K562 (cell line): ENCODE data around the gene FOSL1. TPM values are rescaled to one million over a fixed set of nuclear protein-coding genes. Genes with fewer than 3 reads are reported as not detected.

ENCODE experiments used
- ATAC-seq: fragments of 200-7000 bp; cut with Tn5 transposase; 3 replicates; pipeline ENCODE4 v1.9.1; 2020; ENCODE audit warnings: moderate library complexity
- BruUV-seq: library from RNA; stranded (reverse); fragments of 400-500 nt; replicated peaks from 2 replicates; lab custom pipeline; 2021; lab: Mats Ljungman, UMichigan
- CTCF ChIA-PET: fragments of 300-600 bp; formaldehyde crosslinking; extraction: SDS; loops from one replicate; lab custom pipeline; 2021; ENCODE audit warnings: low intra/inter-chr PET ratio; lab: Yijun Ruan, JAX
- POLR2A ChIA-PET: fragments of 300-600, 350-650 bp; sonication (Branson Sonifier 250); formaldehyde crosslinking; extraction: SDS; loops from one replicate; lab custom pipeline; 2021; ENCODE audit warnings: antibody characterized with exemption, inconsistent platforms; lab: Yijun Ruan, JAX
- DNase-seq, 4 experiments: peaks; one replicate each; pipeline versions ENCODE4 v3.0.0 to v3.0.0-alpha.2; 2011 to 2018; ENCODE audit warnings: low spot score in 3 of 4, mixed read lengths in 3 of 4; ENCODE audit errors: extremely low read depth in 1 of 4
- FAIRE-seq: peaks from 2 replicates; lab custom pipeline; 2011; peaks lifted over from hg19 to GRCh38; lab: Jason Lieb, UNC
- H2AFZ ChIP-seq: 2 replicates; pipeline ENCODE4 v1.6.0; 2011; ENCODE audit warnings: low read depth, low read length, control low read depth, inconsistent platforms
- H3K27ac ChIP-seq: fragments of 200-600 bp; 3 replicates; pipeline ENCODE4 v1.8.0; 2011; ENCODE audit warnings: low read depth, mild to moderate bottlenecking, control low read depth, inconsistent platforms, low read length, moderate library complexity, mixed read lengths; ENCODE audit errors: extremely low read depth
- H3K27me3 ChIP-seq, 2 experiments: fragments of 300-600 bp in 1 of 2; 2 replicates in 1 of 2; 3 replicates in 1 of 2; pipeline versions ENCODE4 v1.6.0 to v1.8.0; 2011; ENCODE audit warnings: inconsistent platforms in 2 of 2, low read length in 2 of 2, mild to moderate bottlenecking in 1 of 2, mixed read lengths in 1 of 2, moderate library complexity in 1 of 2; ENCODE audit not compliant: control insufficient read depth in 2 of 2, insufficient read depth in 2 of 2
- H3K36me3 ChIP-seq: fragments of 300-600 bp; 3 replicates; pipeline ENCODE4 v1.8.0; 2011; ENCODE audit warnings: mild to moderate bottlenecking, low read length, inconsistent platforms; ENCODE audit not compliant: control insufficient read depth, insufficient read depth
- H3K4me1 ChIP-seq, 2 experiments: fragments of 200-600 bp in 1 of 2; replicated peaks in 1 of 2; 2 replicates in 1 of 2; 3 replicates in 1 of 2; pipeline versions ENCODE4 v1.5.1 to v1.8.0; 2011; ENCODE audit warnings: inconsistent platforms in 2 of 2, low read length in 2 of 2, mild to moderate bottlenecking in 1 of 2, mixed read lengths in 1 of 2, moderate library complexity in 1 of 2; ENCODE audit not compliant: control insufficient read depth in 2 of 2, insufficient read depth in 2 of 2
- H3K4me2 ChIP-seq: 2 replicates; pipeline ENCODE4 v1.6.1; 2011; ENCODE audit warnings: low read length, control low read depth, inconsistent platforms, mixed read lengths; ENCODE audit not compliant: insufficient read depth
- H3K4me3 ChIP-seq: fragments of 200-600 bp; sonication (generic), shearing (Covaris generic); 2 replicates; pipeline ENCODE4 v1.5.1; 2016; ENCODE audit warnings: control low read depth, inconsistent platforms
- H3K79me2 ChIP-seq: fragments of 200-600 bp; 3 replicates; pipeline ENCODE4 v1.8.0; 2011; ENCODE audit warnings: low read length, inconsistent platforms; ENCODE audit not compliant: control insufficient read depth, insufficient read depth
- H3K9ac ChIP-seq, 2 experiments: 2 replicates each; pipeline versions ENCODE4 v1.6.0 to v1.6.1; 2011; ENCODE audit warnings: low read depth in 2 of 2, low read length in 2 of 2, control low read depth in 1 of 2, inconsistent platforms in 1 of 2, mild to moderate bottlenecking in 1 of 2, mixed read lengths in 1 of 2; ENCODE audit not compliant: insufficient read depth in 1 of 2
- H3K9me1 ChIP-seq: one replicate; pipeline ENCODE4 v1.6.0; 2011; ENCODE audit warnings: inconsistent platforms, mild to moderate bottlenecking, low read length, moderate library complexity; ENCODE audit not compliant: control insufficient read depth, insufficient read depth
- H3K9me3 ChIP-seq: replicated peaks from 2 replicates; pipeline ENCODE4 v1.5.1; 2011; ENCODE audit warnings: low read depth, low read length, inconsistent platforms; ENCODE audit not compliant: control insufficient read depth, insufficient read depth
- H4K20me1 ChIP-seq: replicated peaks from 2 replicates; pipeline ENCODE4 v1.6.1; 2011; ENCODE audit warnings: low read length, inconsistent platforms, mixed read lengths; ENCODE audit not compliant: control insufficient read depth, insufficient read depth
- CCAR2 ChIP-seq: fragments of 200-400 bp; formaldehyde crosslinking; IDR thresholded peaks from 2 replicates; pipeline ENCODE4 v1.6.1; 2017; ENCODE audit warnings: mild to moderate bottlenecking, low read depth, low read length
- DACH1 ChIP-seq: fragments of 450-650 bp; IDR thresholded peaks from 2 replicates; pipeline ENCODE4 v1.6.1; 2018; ENCODE audit not compliant: partially characterized antibody
- KLF6 ChIP-seq: fragments of 250-450 bp; sonication (Bioruptor Pico); IDR thresholded peaks from 2 replicates; pipeline ENCODE4 v1.4.0; 2020; ENCODE audit warnings: mild to moderate bottlenecking, moderate library complexity, borderline replicate concordance
- MYBL2 ChIP-seq, 2 experiments: fragments of 450-650 bp in 1 of 2; sonication (generic) in 1 of 2; formaldehyde crosslinking in 1 of 2; IDR thresholded peaks; 2 replicates each; pipeline versions ENCODE4 v1.6.1 to v1.8.1; 2017 to 2022; ENCODE audit warnings: borderline replicate concordance in 1 of 2, inconsistent platforms in 1 of 2, low read depth in 1 of 2, mild to moderate bottlenecking in 1 of 2, missing genetic modification reagents in 1 of 2, moderate library complexity in 1 of 2
- PCBP1 ChIP-seq: fragments of 200-400 bp; formaldehyde crosslinking; IDR thresholded peaks from 2 replicates; pipeline ENCODE4 v1.6.1; 2018; ENCODE audit warnings: mild to moderate bottlenecking, low read depth, low read length; ENCODE audit not compliant: poor library complexity, severe bottlenecking
- POLR2AphosphoS5 ChIP-seq: IDR thresholded peaks from 2 replicates; pipeline ENCODE4 v1.6.1; 2011; ENCODE audit warnings: mild to moderate bottlenecking, low read depth, low read length, moderate library complexity; ENCODE audit not compliant: control insufficient read depth, insufficient read depth
- RBM22 ChIP-seq: fragments of 200-400 bp; formaldehyde crosslinking; IDR thresholded peaks from 2 replicates; pipeline ENCODE4 v1.6.1; 2018; ENCODE audit warnings: low read length, low read depth; ENCODE audit not compliant: poor library complexity, severe bottlenecking
- RFX5 ChIP-seq: IDR thresholded peaks from 2 replicates; pipeline ENCODE4 v1.6.1; 2011; ENCODE audit warnings: low read depth, mild to moderate bottlenecking, improper control_type of control experiment, low read length
- TAF1 ChIP-seq: IDR thresholded peaks from 2 replicates; pipeline ENCODE4 v1.6.1; 2011; ENCODE audit warnings: mild to moderate bottlenecking, low read length, moderate library complexity; ENCODE audit not compliant: insufficient read depth, control insufficient read depth, severe bottlenecking; ENCODE audit errors: extremely low read depth
- ZKSCAN1 ChIP-seq: fragments of 150-350 bp; IDR thresholded peaks from 2 replicates; pipeline ENCODE4 v1.6.1; 2016; ENCODE audit warnings: low read depth, low read length
- WGBS: fragments of 100-300 bp; shearing (Covaris generic); methylation state at CpG from one replicate; pipeline ENCODE4 v1.1.6; 2016; ENCODE audit warnings: low coverage, mixed read lengths; ENCODE audit not compliant: insufficient coverage; ENCODE audit errors: missing lambda C conversion rate; 5-methylcytosine and 5-hydroxymethylcytosine counted together
- in situ Hi-C: fragments of 300-500 bp; cut with MboI; formaldehyde crosslinking; loops from 4 replicates; pipeline ENCODE4 v1.15.0; 2018; ENCODE audit warnings: inconsistent platforms, mixed read lengths
- intact Hi-C: fragments of 100-400 bp; cut with micrococcal nuclease; formaldehyde crosslinking; loops from 2 replicates; pipeline ENCODE4 v1.14.2; 2022
- polyA plus RNA-seq, 8 experiments: library from polyadenylated mRNA; depleted of rRNA in 4 of 8; stranded (reverse) in 5 of 8; unstranded in 3 of 8; fragments of >200 nt; fragmentation: Nextera tagmentation in 2 of 8; fragmentation: Illumina TruSeq in 1 of 8; extraction: Ambion mirVana in 2 of 8; extraction: Trizol in 1 of 8; gene quantifications; 2 replicates each; pipeline versions ENCODE4 v1.2.1 to v1.2.3, GENCODE V29; 2011 to 2014; ENCODE audit warnings: inconsistent platforms in 1 of 8, missing spikeins in 1 of 8
- total RNA-seq, 7 experiments: library from RNA; depleted of rRNA in 6 of 7; stranded (reverse); fragments of >200 nt in 6 of 7; fragmentation: Illumina TruSeq in 2 of 7; extraction: Trizol in 2 of 7; gene quantifications; 2 replicates each; pipeline versions ENCODE4 v1.2.1 to v1.2.3, GENCODE V29; 2011 to 2021; ENCODE audit warnings: low replicate concordance in 1 of 7

Gene FOSL1
- total and polyA plus RNA-seq, 9 of the 15 experiments (the other 6 are each of a cell fraction or from before 2014, with no cell fraction given), result 3.5 to 39.6 (median 10.0) TPM

DNA sequence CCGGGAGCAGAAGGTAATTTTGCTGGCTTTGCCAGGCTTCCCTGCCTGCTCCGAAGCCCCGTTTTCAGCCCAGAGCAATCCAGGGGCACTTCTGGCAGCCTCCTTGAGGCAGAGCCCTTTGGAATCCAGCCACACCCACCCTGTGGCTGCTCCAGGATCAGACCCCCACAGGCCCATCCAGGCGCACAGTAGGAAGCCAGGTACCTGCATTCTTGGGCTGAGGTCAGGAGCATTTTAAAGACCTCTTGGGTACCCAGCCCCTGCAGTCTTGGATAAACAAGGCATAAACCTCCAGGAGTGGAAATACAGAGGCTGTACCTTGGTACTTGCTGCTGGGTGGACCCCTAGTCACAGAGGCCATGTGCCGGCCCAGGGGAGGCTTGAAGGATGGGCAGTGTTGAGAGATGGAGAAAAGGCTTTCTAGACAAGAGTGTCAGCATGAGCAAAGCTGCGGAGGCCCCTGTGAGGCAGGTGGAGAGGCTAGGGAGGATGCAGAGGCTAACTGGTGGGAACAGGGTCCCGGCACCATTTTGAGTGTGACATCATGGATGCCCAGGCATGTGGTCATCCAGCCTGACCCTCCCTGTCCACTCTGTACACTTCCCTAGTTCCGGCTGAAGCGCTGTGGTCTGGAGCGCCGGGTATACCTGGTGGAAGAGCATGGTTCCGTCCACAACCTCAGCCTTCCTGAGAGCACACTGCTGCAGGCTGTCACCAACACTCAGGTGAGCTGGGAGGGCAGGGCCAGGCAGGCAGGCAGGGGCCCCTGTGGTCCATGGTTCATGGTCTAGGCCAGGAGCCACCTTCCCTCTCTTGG lies 36.1 kb downstream of the FOSL1 start:
- DNase-seq (no peak), ATAC-seq (no peak), FAIRE-seq (no peak)
- POLR2A ChIA-PET, result interaction anchor here (0.5 to 8.2 kb wide), 7 partner anchors 8 to 46 kb away, joined by 3 to 147 read pairs (median 4); partner anchors contain the start of genes CCDC85B, CTSW and FIBP
- no TSS peak for BruUV-seq
- WGBS, result 86% methylated on average over 12 of the region's 12 CpGs
- H2AFZ ChIP-seq, result no peak overlapping the region
- H3K36me3 ChIP-seq, result peaks cover 72% of the 10 kb centered on the region; the same call in 2 of the 3 replicates
- intact Hi-C loops (no loop called here), in situ Hi-C loops (no loop called here)
- no peaks in the 10 kb centered on the region; a peak in 1 of 5 replicates for H3K27me3 ChIP-seq
- H3K9me3 ChIP-seq, result no peaks in the 10 kb centered on the region
- peaks cover 22 to 79% of the 10 kb centered on the region in 2 experiments for H3K4me1 ChIP-seq
- no peaks in the 10 kb centered on the region for H3K9me1 ChIP-seq
- no peak overlapping the region for H3K4me2 ChIP-seq
- peaks cover 26% of the 10 kb centered on the region for H3K79me2 ChIP-seq
- TF ChIP-seq POLR2AphosphoS5 (0 out of 2 replicates have a peak, but pooled peaks have one; percentile 5), ZKSCAN1 (0 out of 2 replicates have a peak, but pooled peaks have one; percentile 60), DACH1 (no peak), TAF1 (no peak), RBM22 (peak; percentile 31), KLF6 (CRISPR knock-in tag) (no peak), MYBL2 (IDR thresholded peaks at IDR 0.05; ENCODE audit: low read depth) (no peak), MYBL2 (CRISPR knock-in tag; IDR thresholded peaks at IDR 0.05; ENCODE audit: borderline replicate concordance) (no peak), RFX5 (no peak), PCBP1 (peak; percentile 3), CCAR2 (no peak)
- H3K4me3 ChIP-seq, result no peak overlapping the region
- H3K27ac ChIP-seq, result no peak overlapping the region
- peak overlapping the region in 1 of 2 experiments; percentile 7; a peak in 1 of 4 replicates for H3K9ac ChIP-seq
- CTCF ChIA-PET, result no interaction called here
- no peaks in the 10 kb centered on the region for H4K20me1 ChIP-seq
